Measurements from ENCODE around the gene LSAMP. TPM values are rescaled to one million over a fixed set of nuclear protein-coding genes. Genes with fewer than 3 reads are reported as not detected.

LSAMP gene
- total and polyA plus RNA-seq, 9 of the 15 experiments (the other 6 are each of a cell fraction or from before 2014, with no cell fraction given): 0.09 to 0.11 TPM; not detected in 7

DNA sequence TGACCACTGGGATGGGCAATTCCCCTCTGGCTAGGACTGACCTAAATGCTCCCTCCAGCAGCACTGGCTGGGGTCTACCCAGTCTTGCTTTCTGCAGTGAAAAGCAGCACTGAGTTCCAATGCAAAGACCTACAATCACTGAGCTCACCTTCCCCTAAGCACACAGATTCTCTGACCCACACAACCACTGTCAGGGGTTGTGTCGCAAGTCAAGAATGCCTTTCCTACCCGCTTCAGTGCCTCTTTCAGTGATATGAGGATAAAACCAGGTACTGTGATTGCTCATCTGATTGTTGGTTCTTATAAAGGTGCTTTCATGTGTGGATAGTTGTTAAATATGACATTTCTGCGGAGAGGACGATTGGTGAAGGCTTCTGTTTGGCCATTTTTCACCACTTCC, 476.4 kb downstream of the LSAMP start:
- Histone ChIP-seq H3K4me3 (no peak overlapping the region), H3K9me1 (ENCODE audit: control insufficient read depth, insufficient read depth, low read length) (no peaks in the 10 kb centered on the region), H3K9ac (ENCODE audit: insufficient read depth in 1 of 2, low read depth in 2 of 2, low read length in 2 of 2) (no peak overlapping the region), H3K27ac (ENCODE audit: extremely low read depth, low read depth, low read length) (no peak overlapping the region), H2AFZ (ENCODE audit: low read depth, low read length) (no peak overlapping the region), H3K27me3 (ENCODE audit: control insufficient read depth in 2 of 2, insufficient read depth in 2 of 2, low read length in 2 of 2) (no peaks in the 10 kb centered on the region), H3K4me2 (ENCODE audit: insufficient read depth, low read length) (no peak overlapping the region), H3K36me3 (ENCODE audit: control insufficient read depth, insufficient read depth, low read length) (no peaks in the 10 kb centered on the region), H3K4me1 (replicated peaks in 1 of 2; ENCODE audit: control insufficient read depth in 2 of 2, insufficient read depth in 2 of 2, low read length in 2 of 2) (no peaks in the 10 kb centered on the region), H3K79me2 (ENCODE audit: control insufficient read depth, insufficient read depth, low read length) (no peaks in the 10 kb centered on the region), H3K9me3 (replicated peaks; ENCODE audit: control insufficient read depth, insufficient read depth, low read depth, low read length) (no peaks in the 10 kb centered on the region), H4K20me1 (replicated peaks; ENCODE audit: control insufficient read depth, insufficient read depth, low read length) (no peaks in the 10 kb centered on the region)
- in situ Hi-C loops (cut with MboI) (no loop called here), intact Hi-C loops (cut with micrococcal nuclease) (no loop called here)
- FAIRE-seq (no peak), ATAC-seq (no peak), DNase-seq (ENCODE audit: extremely low read depth in 1 of 4, low spot score in 3 of 4) (no peak)
- 34% methylated on average over 4 of the region's 4 CpGs for WGBS (ENCODE audit: insufficient coverage, low coverage, missing lambda C conversion rate)
- no TSS peak for BruUV-seq (replicated peaks)
- TF ChIP-seq ZNF184 (CRISPR knock-in tag; IDR thresholded peaks at IDR 0.05) (no peak), EWSR1 (IDR thresholded peaks at IDR 0.05; ENCODE audit: borderline replicate concordance, low read depth, partially characterized antibody) (no peak), FOSL1 (tag; conservative IDR thresholded peaks at IDR 0.05) (no peak), ELF2 (CRISPR knock-in tag; IDR thresholded peaks at IDR 0.05) (no peak), FOXK2 (conservative IDR thresholded peaks at IDR 0.05 in 1 of 2, IDR thresholded peaks at IDR 0.05 in 1 of 2; ENCODE audit: low read depth in 2 of 2) (no peak), MTA1 (IDR thresholded peaks at IDR 0.05; ENCODE audit: borderline replicate concordance) (no peak), TCFL5 (CRISPR knock-in tag; conservative IDR thresholded peaks at IDR 0.05) (no peak), RNF2 (IDR thresholded peaks at IDR 0.05) (no peak), RBM34 (IDR thresholded peaks at IDR 0.05; ENCODE audit: borderline replicate concordance, insufficient read depth, low read length) (no peak)
- TF ChIP-seq, protein P1, sequence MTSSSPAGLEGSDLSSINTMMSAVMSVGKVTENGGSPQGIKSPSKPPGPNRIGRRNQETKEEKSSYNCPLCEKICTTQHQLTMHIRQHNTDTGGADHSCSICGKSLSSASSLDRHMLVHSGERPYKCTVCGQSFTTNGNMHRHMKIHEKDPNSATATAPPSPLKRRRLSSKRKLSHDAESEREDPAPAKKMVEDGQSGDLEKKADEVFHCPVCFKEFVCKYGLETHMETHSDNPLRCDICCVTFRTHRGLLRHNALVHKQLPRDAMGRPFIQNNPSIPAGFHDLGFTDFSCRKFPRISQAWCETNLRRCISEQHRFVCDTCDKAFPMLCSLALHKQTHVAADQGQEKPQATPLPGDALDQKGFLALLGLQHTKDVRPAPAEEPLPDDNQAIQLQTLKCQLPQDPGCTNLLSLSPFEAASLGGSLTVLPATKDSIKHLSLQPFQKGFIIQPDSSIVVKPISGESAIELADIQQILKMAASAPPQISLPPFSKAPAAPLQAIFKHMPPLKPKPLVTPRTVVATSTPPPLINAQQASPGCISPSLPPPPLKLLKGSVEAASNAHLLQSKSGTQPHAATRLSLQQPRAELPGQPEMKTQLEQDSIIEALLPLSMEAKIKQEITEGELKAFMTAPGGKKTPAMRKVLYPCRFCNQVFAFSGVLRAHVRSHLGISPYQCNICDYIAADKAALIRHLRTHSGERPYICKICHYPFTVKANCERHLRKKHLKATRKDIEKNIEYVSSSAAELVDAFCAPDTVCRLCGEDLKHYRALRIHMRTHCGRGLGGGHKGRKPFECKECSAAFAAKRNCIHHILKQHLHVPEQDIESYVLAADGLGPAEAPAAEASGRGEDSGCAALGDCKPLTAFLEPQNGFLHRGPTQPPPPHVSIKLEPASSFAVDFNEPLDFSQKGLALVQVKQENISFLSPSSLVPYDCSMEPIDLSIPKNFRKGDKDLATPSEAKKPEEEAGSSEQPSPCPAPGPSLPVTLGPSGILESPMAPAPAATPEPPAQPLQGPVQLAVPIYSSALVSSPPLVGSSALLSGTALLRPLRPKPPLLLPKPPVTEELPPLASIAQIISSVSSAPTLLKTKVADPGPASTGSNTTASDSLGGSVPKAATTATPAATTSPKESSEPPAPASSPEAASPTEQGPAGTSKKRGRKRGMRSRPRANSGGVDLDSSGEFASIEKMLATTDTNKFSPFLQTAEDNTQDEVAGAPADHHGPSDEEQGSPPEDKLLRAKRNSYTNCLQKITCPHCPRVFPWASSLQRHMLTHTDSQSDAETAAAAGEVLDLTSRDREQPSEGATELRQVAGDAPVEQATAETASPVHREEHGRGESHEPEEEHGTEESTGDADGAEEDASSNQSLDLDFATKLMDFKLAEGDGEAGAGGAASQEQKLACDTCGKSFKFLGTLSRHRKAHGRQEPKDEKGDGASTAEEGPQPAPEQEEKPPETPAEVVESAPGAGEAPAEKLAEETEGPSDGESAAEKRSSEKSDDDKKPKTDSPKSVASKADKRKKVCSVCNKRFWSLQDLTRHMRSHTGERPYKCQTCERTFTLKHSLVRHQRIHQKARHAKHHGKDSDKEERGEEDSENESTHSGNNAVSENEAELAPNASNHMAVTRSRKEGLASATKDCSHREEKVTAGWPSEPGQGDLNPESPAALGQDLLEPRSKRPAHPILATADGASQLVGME (CRISPR knock-in tag; IDR thresholded peaks at IDR 0.05): no peak
- ChIA-PET CTCF (ENCODE audit: low intra/inter-chr PET ratio) (no interaction called here), POLR2A (interaction anchor here (0.8 kb wide), 1 partner anchor 42 kb away, joined by 4 read pairs; no protein-coding TSS in a partner anchor)
